Gastroesophageal sphincter (tissue), 4 donors: ENCODE data around the gene PAX3. TPM values are rescaled to one million over a fixed set of nuclear protein-coding genes. Genes with fewer than 3 reads are reported as not detected.
A peak's percentile ranks its signal among the peaks of the same experiment; 100 is the strongest.

Source experiments
- ATAC-seq: fragments of 150-250 bp; one replicate; pipeline ENCODE4 v1.9.1; 2016; ENCODE audit warnings: mild to moderate bottlenecking, moderate library complexity
- H3K27ac ChIP-seq, 4 donors: fragments of 200-600 bp; sonication (generic) in 3 of 4; 1 replicate in 3 of 4; 2 replicates in 1 of 4; pipeline ENCODE4 v1.5.1; 2016 to 2019
- H3K27me3 ChIP-seq: fragments of 200-600 bp; sonication (generic); one replicate; pipeline ENCODE4 v1.5.1; 2019
- H3K36me3 ChIP-seq, 2 donors: fragments of 200-600 bp; sonication (generic); one replicate each; pipeline ENCODE4 v1.5.1; 2019; ENCODE audit warnings: control low read depth in 1 of 2
- H3K4me1 ChIP-seq, 3 donors: fragments of 200-600 bp; sonication (generic); 1 replicate in 2 of 3; 2 replicates in 1 of 3; pipeline ENCODE4 v1.5.1; 2016 to 2019; ENCODE audit warnings: control low read depth in 2 of 3
- H3K4me3 ChIP-seq, 2 donors: fragments of 200-600 bp; sonication (generic); one replicate each; pipeline ENCODE4 v1.5.1; 2019; ENCODE audit warnings: mild to moderate bottlenecking in 1 of 2, moderate library complexity in 1 of 2
- H3K9me3 ChIP-seq, 3 donors: fragments of 200-600 bp; sonication (generic); one replicate each; pipeline ENCODE4 v1.5.1; 2017 to 2019; ENCODE audit warnings: control low read depth in 2 of 3
- CTCF ChIP-seq, 4 experiments: fragments of 200-600 bp in 2 of 4; fragments of 450-650 bp in 2 of 4; sonication (generic) in 1 of 4; IDR thresholded peaks; one replicate each; pipeline ENCODE4 v1.5.1; 2017 to 2019; ENCODE audit warnings: antibody characterized with exemption in 4 of 4, mild to moderate bottlenecking in 2 of 4, moderate library complexity in 2 of 4
- EP300 ChIP-seq: sonication (generic); formaldehyde crosslinking; IDR thresholded peaks from one replicate; pipeline ENCODE4 v1.6.1; 2017; ENCODE audit warnings: antibody characterized with exemption, mild to moderate bottlenecking
- POLR2A ChIP-seq, 2 donors: fragments of 450-650 bp; IDR thresholded peaks; one replicate each; pipeline ENCODE4 v1.6.1; 2017; ENCODE audit warnings: antibody characterized with exemption in 2 of 2, mild to moderate bottlenecking in 2 of 2, moderate library complexity in 1 of 2
- POLR2AphosphoS5 ChIP-seq: sonication (generic); formaldehyde crosslinking; IDR thresholded peaks from one replicate; pipeline ENCODE4 v1.6.1; 2017; ENCODE audit warnings: antibody characterized with exemption
- WGBS, 2 donors: methylation state at CpG; one replicate each; pipeline ENCODE4 v1.1.5; 2018; ENCODE audit warnings: low coverage in 1 of 2; 5-methylcytosine and 5-hydroxymethylcytosine counted together
- total RNA-seq, 4 donors: library from RNA; depleted of rRNA; stranded (reverse); fragments of >200 nt; gene quantifications; one replicate each; pipeline ENCODE4 v1.1.0, GENCODE V29; 2016

PAX3 gene
- total RNA-seq, 4 donors from 2014 or later: 0.31 TPM; not detected in 3

GRCh38 chr2:222307143-222307756 is 8.5 kb upstream of the PAX3 start:
- Histone ChIP-seq H3K36me3 (no peaks in the 10 kb centered on the region), H3K27me3 (peaks cover 100% of the 10 kb centered on the region), H3K27ac (no peak overlapping the region), H3K9me3 (no peaks in the 10 kb centered on the region), H3K4me1 (peaks cover 0 to 57% (median 24%) of the 10 kb centered on the region in 3 donors), H3K4me3 (no peak overlapping the region)
- TF ChIP-seq POLR2A (IDR thresholded peaks at IDR 0.05) (no peak), EP300 (no peak), POLR2AphosphoS5 (no peak), CTCF (IDR thresholded peaks at IDR 0.05) (no peak)
- ATAC-seq: no peak
- 4 to 6% methylated on average over 17 to 18 of the region's 34 CpGs for WGBS, 2 donors

- no peak overlapping the region for H3K27ac ChIP-seq
- peaks cover 0 to 57% (median 26%) of the 10 kb centered on the region in 3 donors for H3K4me1 ChIP-seq
- 0 to 8% methylated on average over 5 to 10 of the region's 27 CpGs for WGBS, 2 donors
These were observed 7.8 kb upstream of the PAX3 start for GRCh38 chr2:222306393-222307142.

GRCh38 chr2:222305516-222306392 is 7.0 kb upstream of the PAX3 start:
- no peaks in the 10 kb centered on the region for H3K9me3 ChIP-seq
- H3K36me3 ChIP-seq: no peaks in the 10 kb centered on the region
- peaks cover 0 to 64% (median 29%) of the 10 kb centered on the region in 3 donors for H3K4me1 ChIP-seq
- TF ChIP-seq POLR2AphosphoS5: peak; percentile 11
- no peak for TF ChIP-seq EP300
- ATAC-seq: no peak
- 7 to 20% methylated on average over 1 to 3 of the region's 66 CpGs for WGBS, 2 donors
- H3K27ac ChIP-seq: no peak overlapping the region
- H3K27me3 ChIP-seq: peaks cover 100% of the 10 kb centered on the region
- H3K4me3 ChIP-seq: peak overlapping the region; percentile 30 to 55

More at GRCh38 chr2:222306393-222307142, 7.8 kb upstream of the PAX3 start:
- H3K36me3 ChIP-seq: no peaks in the 10 kb centered on the region
- no peaks in the 10 kb centered on the region for H3K9me3 ChIP-seq
- H3K27me3 ChIP-seq: peaks cover 100% of the 10 kb centered on the region
- H3K4me3 ChIP-seq: peak overlapping the region; percentile 30 to 55
- TF ChIP-seq POLR2A (IDR thresholded peaks at IDR 0.05): no peak
- ATAC-seq: no peak

GRCh38 chr2:222304737-222305515 is 6.1 kb upstream of the PAX3 start:
- Histone ChIP-seq H3K27me3 (peaks cover 100% of the 10 kb centered on the region), H3K27ac (no peak overlapping the region), H3K9me3 (no peaks in the 10 kb centered on the region), H3K4me3 (peak overlapping the region in 1 of 2 donors; percentile 55), H3K36me3 (no peaks in the 10 kb centered on the region), H3K4me1 (peaks cover 0 to 70% (median 29%) of the 10 kb centered on the region in 3 donors)
- WGBS, 2 donors: 7 to 9% methylated on average over 28 to 30 of the region's 39 CpGs
- TF ChIP-seq CTCF (IDR thresholded peaks at IDR 0.05): no peak
- TF ChIP-seq EP300: no peak
- TF ChIP-seq POLR2AphosphoS5: no peak
- no peak for TF ChIP-seq POLR2A (IDR thresholded peaks at IDR 0.05)
- ATAC-seq: no peak

- H3K4me3 ChIP-seq: peak overlapping the region in 1 of 2 donors; percentile 55
- peaks cover 100% of the 10 kb centered on the region for H3K27me3 ChIP-seq
- no peak overlapping the region for H3K27ac ChIP-seq
- H3K4me1 ChIP-seq: peaks cover 0 to 78% (median 29%) of the 10 kb centered on the region in 3 donors
- ATAC-seq: no peak
- no peaks in the 10 kb centered on the region for H3K36me3 ChIP-seq
- no peaks in the 10 kb centered on the region for H3K9me3 ChIP-seq
- 15 to 17% methylated on average over 1 to 25 of the region's 38 CpGs for WGBS, 2 donors
- TF ChIP-seq POLR2A (IDR thresholded peaks at IDR 0.05) (no peak), EP300 (no peak), POLR2AphosphoS5 (no peak), CTCF (IDR thresholded peaks at IDR 0.05) (no peak)
These were observed 5.3 kb upstream of the PAX3 start for GRCh38 chr2:222303828-222304736.
